HG03280 (cell line): ENCODE results near the gene GPX1.
"Not testable (repeated sequence)": the region's sequence is repeated elsewhere in the genome, so short reads cannot be mapped to it uniquely, and the experiment has no call there.

Experiments used
- ATAC-seq: cut with Tn5 transposase; IDR thresholded peaks from one replicate; pipeline ENCODE4 v1.9.1; 2021; ENCODE audit warnings: mild to moderate bottlenecking, moderate library complexity; ENCODE audit not compliant: unreplicated experiment

The GPX1 gene

DNA sequence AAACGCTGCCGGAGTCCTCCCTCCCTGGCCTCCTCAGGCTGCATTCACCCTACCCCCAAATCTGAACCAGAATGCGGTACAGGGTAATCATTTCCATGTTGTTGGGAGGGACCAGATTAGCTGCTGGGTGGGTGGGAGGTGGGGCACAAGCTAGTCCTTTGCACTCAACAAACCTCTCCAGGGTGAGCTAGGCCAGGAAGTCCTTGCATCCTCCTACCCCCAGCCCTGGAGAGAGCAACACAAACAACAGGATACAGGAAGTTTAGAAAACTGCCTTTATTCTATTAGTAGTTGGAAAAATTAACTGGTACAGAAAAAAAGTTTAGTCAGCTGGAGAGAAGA, 702 bp upstream of the GPX1 start:
- ATAC-seq: no peak

GRCh38 chr3:49357443-49358216, 523 bp downstream of the GPX1 start:
- peak; percentile 19 for ATAC-seq

GRCh38 chr3:49357095-49357442, 1.1 kb downstream of the GPX1 start:
- ATAC-seq: not testable (repeated sequence)

DNA sequence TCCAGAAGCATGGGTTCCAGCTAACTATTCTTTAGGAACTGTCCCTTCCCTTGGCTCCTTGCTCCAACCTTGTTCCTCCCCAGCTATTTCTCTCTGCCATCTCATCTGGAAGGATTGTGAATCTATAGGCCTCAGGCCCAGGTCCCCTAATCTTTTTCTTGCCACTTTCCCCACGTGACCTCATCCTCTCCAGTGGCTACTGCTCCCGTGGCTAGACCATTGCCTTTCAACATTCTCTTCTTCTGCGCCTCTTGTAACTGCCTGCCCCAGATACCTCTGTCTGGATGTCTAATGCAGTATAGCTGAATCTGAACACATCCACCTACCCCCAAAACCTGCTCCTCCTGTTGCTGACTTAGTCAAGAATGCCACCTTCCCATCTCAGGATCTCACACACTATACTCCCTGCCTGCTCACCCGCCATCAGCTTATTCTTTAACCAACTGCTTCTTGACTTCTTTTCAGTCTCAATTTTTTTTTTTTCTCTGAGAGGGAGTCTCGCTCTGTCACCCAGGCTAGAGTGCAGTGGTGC, 5.2 kb downstream of the GPX1 start:
- ATAC-seq: no peak

DNA sequence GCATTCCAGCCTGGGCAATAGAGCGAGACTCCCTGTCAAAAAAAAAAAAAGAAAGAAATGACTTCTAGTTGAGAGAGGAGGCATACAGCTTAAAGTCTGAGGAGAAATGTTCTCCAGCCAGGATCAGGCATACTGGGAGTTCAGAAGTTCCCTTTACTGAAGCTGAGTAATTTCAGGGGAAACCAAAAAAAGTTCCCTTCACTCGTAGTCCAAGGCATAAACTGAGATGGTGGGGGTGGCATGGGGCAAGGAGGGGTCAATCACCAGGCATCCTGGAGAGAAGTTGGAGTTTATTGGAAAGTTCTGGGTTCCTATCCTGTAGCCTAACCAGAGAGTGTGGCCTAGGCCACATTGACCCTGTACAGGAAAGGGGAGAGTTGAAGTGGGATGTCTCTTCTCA, 5.9 kb downstream of the GPX1 start:
- ATAC-seq: no peak

DNA sequence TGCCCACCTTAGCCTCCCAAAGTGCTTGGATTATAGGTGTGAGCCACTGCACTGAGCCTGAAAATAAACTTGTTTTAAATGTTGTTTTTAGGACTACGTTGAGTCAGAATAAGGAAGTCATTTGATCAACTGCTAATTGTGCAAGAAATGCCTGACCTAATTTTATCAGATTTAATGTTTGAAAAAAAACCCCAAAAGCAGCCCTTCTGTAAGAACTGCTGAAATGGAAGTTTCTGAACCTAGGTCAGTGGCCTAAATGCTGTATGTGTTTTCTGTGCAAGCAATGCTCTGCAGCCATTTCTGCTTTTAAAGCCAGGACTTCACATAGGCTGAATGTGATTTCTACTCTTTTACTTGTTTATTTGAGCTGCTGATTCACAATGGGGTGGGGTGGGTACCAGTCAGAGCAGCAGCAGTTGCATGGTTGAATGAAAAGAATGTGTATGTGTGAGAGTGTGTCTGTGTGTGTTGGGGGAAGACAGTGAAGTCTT, 6.6 kb downstream of the GPX1 start:
- no peak for ATAC-seq

DNA sequence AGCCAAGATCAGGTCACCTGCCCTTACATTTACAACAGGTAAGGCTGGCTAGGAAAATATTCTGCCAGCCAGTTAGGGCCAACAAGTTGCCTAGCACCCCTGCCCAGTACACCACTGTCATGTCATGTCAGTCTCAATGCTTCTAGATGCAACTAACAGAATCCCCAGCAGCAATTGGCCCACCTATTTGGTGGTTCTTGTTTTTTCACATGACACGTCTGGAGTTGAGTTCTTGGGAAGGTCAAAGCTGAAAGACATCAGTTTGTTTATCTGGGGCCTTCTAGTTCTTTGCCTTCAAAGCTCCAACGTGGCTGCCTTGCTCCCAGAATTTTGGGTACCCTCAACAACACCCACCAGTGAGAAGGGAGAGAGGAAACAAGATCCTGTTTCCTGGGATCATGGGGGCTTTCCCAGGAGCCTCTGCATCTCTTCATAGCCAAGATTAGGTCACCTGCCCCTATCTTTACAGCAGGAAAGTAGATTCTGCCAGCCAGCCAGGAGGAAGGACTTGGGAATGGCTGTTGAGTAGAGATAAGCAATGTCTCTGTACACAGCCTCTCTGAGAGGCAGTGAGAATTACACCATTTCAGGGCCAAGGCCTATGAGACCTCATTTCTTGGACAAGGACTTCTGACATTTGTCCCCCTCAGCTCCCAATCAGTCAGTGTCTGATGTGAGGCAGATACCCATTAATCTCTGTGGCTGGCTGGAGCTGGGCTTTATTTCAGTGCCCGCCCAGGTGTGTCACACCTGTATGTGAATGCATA, 8.6 kb downstream of the GPX1 start:
- ATAC-seq: no peak

GRCh38 chr3:49348361-49348760, 9.8 kb downstream of the GPX1 start:
- not testable (repeated sequence) for ATAC-seq

- ATAC-seq: no peak
These were observed 11.3 kb downstream of the GPX1 start for GRCh38 chr3:49346797-49347251.

GRCh38 chr3:49343163-49343562, 15.0 kb downstream of the GPX1 start:
- no peak for ATAC-seq

- no peak for ATAC-seq
These were observed 16.2 kb downstream of the GPX1 start for GRCh38 chr3:49341996-49342395.

DNA sequence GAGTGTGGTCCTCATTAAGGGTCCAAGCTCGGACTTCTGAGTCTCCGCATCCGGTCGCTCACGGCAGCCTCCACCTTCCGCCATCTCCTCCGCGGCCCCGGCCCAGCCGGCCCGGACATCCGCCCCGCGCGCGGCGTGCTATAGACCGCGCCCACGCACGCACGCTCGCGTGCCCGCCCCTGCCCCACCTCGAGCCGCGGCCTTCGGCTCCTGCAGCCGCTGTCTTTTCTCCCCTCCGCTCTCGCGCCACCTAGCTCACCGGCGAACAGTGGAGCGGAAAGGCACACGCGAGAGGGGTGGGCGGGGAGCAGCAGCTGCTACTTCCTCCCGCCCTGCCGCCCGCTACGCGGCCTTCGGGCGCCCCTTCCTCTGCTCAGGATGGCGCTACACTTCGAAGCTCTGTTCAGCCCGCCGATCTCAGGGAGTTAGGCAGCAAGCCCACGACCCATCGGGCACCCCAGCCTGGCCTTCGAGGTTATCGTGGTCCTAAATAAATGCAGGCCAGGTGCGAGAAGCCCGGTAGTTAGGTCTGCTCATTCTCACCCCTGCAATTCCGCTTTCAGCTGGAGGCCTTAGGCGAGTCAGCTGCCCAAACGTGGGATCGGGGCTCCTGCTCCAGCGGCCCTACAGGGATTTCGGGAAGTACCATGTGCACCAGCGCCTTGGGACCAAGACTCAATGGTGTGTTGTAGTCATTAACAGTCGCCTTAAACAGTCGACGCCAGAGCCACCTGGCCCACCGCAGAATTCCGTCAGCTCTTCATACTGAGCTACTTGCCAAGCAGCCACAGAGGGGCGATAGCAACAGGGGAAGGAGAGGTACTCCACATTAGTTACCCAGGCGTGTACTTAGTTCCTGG, 18.0 kb downstream of the GPX1 start, which contains the start of gene USP4:
Gene USP4, minus strand, starts transcription at position 113 of the 860 bp plus-strand sequence. Its CDS starts 29 bp downstream, at position 84.
- ATAC-seq: peak; percentile 89

GRCh38 chr3:49339581-49339940, 18.6 kb downstream of the GPX1 start:
- ATAC-seq: no peak

DNA sequence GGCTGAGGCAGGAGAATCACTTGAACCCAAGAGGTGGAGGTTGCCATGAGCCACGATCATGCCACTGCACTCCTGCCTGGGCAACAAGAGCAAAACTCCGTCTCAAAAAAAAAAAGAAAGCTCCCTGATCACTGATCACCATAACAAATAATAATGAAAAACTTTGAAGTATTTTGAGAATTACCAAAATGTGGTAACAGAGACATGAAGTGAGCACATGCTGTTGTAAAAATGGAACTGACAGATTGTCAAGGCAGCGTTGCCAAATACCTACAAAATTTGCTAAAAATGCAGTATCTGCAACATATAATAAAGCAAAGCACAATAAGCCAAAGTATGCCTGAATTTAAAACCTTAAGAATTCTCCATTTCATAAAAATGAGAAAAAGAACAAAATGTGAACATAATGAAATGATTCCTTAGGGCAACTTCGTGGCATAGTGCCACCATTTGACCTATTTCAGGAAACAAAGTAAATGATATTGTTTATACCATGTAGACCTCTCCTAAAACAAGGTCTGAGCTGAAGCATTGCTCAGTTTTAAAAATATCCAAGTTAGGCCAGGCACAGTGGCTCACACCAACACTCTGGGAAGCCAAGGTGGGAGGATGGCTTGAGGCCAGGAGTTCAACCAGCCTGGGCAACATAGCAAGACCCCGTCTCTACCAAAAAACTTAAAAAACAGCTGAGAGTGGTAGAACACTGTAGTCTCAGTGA, 24.1 kb downstream of the GPX1 start:
- no peak for ATAC-seq

GRCh38 chr3:49333091-49333490, 25.1 kb downstream of the GPX1 start:
- no peak for ATAC-seq

DNA sequence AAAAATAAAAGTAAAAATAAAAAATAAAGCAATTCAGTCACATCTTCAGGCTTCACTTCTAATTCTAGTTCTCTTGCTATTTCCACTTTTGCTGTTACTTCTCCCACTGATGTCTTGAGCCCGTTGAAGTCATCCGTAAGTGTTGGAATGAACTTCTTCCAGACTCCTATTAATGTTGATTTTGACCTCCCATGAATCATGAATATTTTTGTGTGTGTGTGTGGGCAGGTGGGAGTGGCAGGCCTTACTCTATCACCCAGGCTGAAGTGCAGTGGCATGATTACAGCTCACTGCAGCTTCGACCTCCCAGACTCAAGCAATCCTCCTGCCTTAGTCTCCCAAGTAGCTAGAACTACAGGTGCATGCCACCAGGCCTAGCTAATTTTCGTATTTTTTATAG, 29.0 kb downstream of the GPX1 start:
- no peak for ATAC-seq

DNA sequence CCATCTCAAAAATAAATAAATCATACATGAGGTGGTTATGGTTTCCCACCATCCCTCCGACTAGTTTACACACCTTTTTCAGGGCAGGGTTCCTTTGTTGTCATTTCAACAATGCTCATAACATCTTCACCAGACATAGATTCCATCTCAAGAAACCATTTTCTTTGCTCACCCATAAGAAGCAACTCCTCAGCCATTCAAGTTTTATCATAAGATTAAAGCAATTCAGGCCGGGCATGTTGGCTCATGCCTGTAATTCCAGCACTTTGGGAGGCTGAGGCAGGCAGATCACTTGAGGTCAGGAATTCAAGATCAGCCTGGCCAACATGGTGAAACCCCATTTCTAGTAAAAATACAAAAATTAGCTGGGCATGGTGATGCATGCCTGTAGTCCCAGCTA, 29.8 kb downstream of the GPX1 start:
- ATAC-seq: not testable (repeated sequence)

DNA sequence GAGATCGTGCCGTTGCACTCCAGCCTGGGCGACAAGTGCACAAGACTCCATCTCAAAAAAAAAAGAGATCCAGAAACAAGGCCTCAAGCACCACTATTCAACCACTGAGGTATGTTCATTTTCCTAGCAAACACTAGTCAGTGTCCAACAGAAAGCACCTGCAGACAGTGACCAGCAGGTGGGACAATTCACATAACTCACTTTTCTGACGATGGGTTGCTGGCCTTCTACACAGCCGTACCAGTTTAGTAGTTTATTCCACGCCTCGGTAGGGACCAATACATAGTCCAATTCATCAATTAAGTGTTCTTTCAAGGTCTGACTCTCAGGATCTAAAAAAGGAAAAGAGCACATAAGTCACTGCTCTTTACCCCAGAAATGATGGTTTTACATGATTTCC, 30.7 kb downstream of the GPX1 start:
- no peak for ATAC-seq

GRCh38 chr3:49324768-49325167, 33.4 kb downstream of the GPX1 start:
- no peak for ATAC-seq

GRCh38 chr3:49316696-49317457, 41.3 kb downstream of the GPX1 start:
- no peak for ATAC-seq
